ENCODE measurements around the gene ACVR1B. TPM values are rescaled to one million over a fixed set of nuclear protein-coding genes. Genes with fewer than 3 reads are reported as not detected.

Gene ACVR1B
- total and polyA plus RNA-seq, 7 donors = 7.2 to 30.7 (median 9.8) TPM

- H3K4me1 ChIP-seq = no peaks in the 10 kb centered on the region
- 84 to 91% methylated on average over 4 of the region's 4 CpGs for WGBS, 2 donors
- no peak for TF ChIP-seq CTCF (IDR thresholded peaks at IDR 0.05)
- no peak for TF ChIP-seq POLR2AphosphoS5 (IDR thresholded peaks at IDR 0.05)
- TF ChIP-seq POLR2A (IDR thresholded peaks at IDR 0.05) = no peak
- TF ChIP-seq EP300 (IDR thresholded peaks at IDR 0.05) = no peak
- no peak overlapping the region for H3K27ac ChIP-seq
- no peaks in the 10 kb centered on the region for H3K27me3 ChIP-seq
- intact Hi-C loops (cut with DNase I) = no loop called here
- H3K36me3 ChIP-seq = peaks cover 8 to 49% (median 23%) of the 10 kb centered on the region in 4 donors
- DNase-seq = no peak
- H3K4me3 ChIP-seq = no peak overlapping the region
- H3K9me3 ChIP-seq = no peaks in the 10 kb centered on the region
Measured at GRCh38 chr12:51994959-51995358, 43.5 kb downstream of the ACVR1B start.

GRCh38 chr12:51997136-51997535 lies 45.6 kb downstream of the ACVR1B start:
- Histone ChIP-seq H3K4me3 (no peak overlapping the region), H3K4me1 (no peaks in the 10 kb centered on the region), H3K9me3 (no peaks in the 10 kb centered on the region), H3K27ac (no peak overlapping the region), H3K27me3 (no peaks in the 10 kb centered on the region), H3K36me3 (peaks cover 5 to 32% (median 14%) of the 10 kb centered on the region in 4 donors)
- 79 to 83% methylated on average over 5 of the region's 5 CpGs for WGBS, 2 donors
- intact Hi-C loops (cut with DNase I) = no loop called here
- DNase-seq = no peak
- no peak for TF ChIP-seq POLR2A (IDR thresholded peaks at IDR 0.05)

- no peak for TF ChIP-seq CTCF (IDR thresholded peaks at IDR 0.05)
- no peak for TF ChIP-seq POLR2A (IDR thresholded peaks at IDR 0.05)
- TF ChIP-seq POLR2AphosphoS5 (IDR thresholded peaks at IDR 0.05) = no peak
- no peaks in the 10 kb centered on the region for H3K9me3 ChIP-seq
- no peak overlapping the region for H3K4me3 ChIP-seq
- DNase-seq = no peak
- H3K27ac ChIP-seq = no peak overlapping the region
- intact Hi-C loops (cut with DNase I) = no loop called here
- peaks cover 0 to 1% (median 0%) of the 10 kb centered on the region in 4 donors for H3K36me3 ChIP-seq
- WGBS, 2 donors = 88 to 90% methylated on average over 8 of the region's 8 CpGs
- H3K4me1 ChIP-seq = peaks cover 0 to 21% (median 18%) of the 10 kb centered on the region in 4 donors
- H3K27me3 ChIP-seq = peaks cover 12 to 43% (median 37%) of the 10 kb centered on the region in 3 donors
Measured at GRCh38 chr12:52003016-52003550, 51.6 kb downstream of the ACVR1B start.

- no peaks in the 10 kb centered on the region for H3K9me3 ChIP-seq
- H3K27me3 ChIP-seq = peaks cover 12 to 43% (median 37%) of the 10 kb centered on the region in 3 donors
- no peak overlapping the region for H3K4me3 ChIP-seq
- no peak for DNase-seq
- 68 to 75% methylated on average over 6 of the region's 6 CpGs for WGBS, 2 donors
- no peak for TF ChIP-seq CTCF (IDR thresholded peaks at IDR 0.05)
- no peak for TF ChIP-seq POLR2A (IDR thresholded peaks at IDR 0.05)
- TF ChIP-seq POLR2AphosphoS5 (IDR thresholded peaks at IDR 0.05) = no peak
- peaks cover 0 to 23% (median 18%) of the 10 kb centered on the region in 4 donors for H3K4me1 ChIP-seq
- no peaks in the 10 kb centered on the region for H3K36me3 ChIP-seq
- no peak overlapping the region for H3K27ac ChIP-seq
- intact Hi-C loops (cut with DNase I) = no loop called here
Measured at GRCh38 chr12:52003591-52003990, 52.1 kb downstream of the ACVR1B start.

GRCh38 chr12:52004042-52004648 lies 52.6 kb downstream of the ACVR1B start:
- peak; percentile 82 for DNase-seq

More at GRCh38 chr12:52004042-52004648, 52.6 kb downstream of the ACVR1B start:
- peaks cover 12 to 43% (median 37%) of the 10 kb centered on the region in 3 donors for H3K27me3 ChIP-seq
- TF ChIP-seq POLR2A (IDR thresholded peaks at IDR 0.05) (no peak), CTCF (IDR thresholded peaks at IDR 0.05) (peak; percentile 29 to 69 (median 64)), EP300 (IDR thresholded peaks at IDR 0.05) (no peak), POLR2AphosphoS5 (IDR thresholded peaks at IDR 0.05) (no peak)
- WGBS, 2 donors = 46 to 61% methylated on average over 5 of the region's 5 CpGs
- H3K9me3 ChIP-seq = no peaks in the 10 kb centered on the region
- H3K27ac ChIP-seq = no peak overlapping the region
- no peaks in the 10 kb centered on the region for H3K36me3 ChIP-seq
- no peak overlapping the region for H3K4me3 ChIP-seq
- intact Hi-C loops (cut with DNase I) = loop anchor here (1.0 kb wide), 1 partner anchor 19 kb away; no protein-coding TSS in a partner anchor
- H3K4me1 ChIP-seq = peaks cover 0 to 27% (median 19%) of the 10 kb centered on the region in 4 donors
